Activated CD4-positive, alpha-beta memory T cell treated with anti-CD3 and anti-CD28 coated beads for 36 hours (primary cell): ENCODE data around the gene ID1. TPM values are rescaled to one million over a fixed set of nuclear protein-coding genes. Genes with fewer than 3 reads are reported as not detected.

Source experiments
- CTCF ChIA-PET: fragments of 350-600 bp; sonication (Branson Sonifier 250); formaldehyde crosslinking; loops from one replicate; lab custom pipeline; 2021; ENCODE audit warnings: antibody characterized with exemption, inconsistent platforms; lab: Charles Lee
- POLR2A ChIA-PET: fragments of 350-600 bp; sonication (Branson Sonifier 250); formaldehyde crosslinking; loops from one replicate; lab custom pipeline; 2021; ENCODE audit warnings: antibody characterized with exemption; lab: Charles Lee
- DNase-seq: peaks from one replicate; pipeline ENCODE4 v3.0.0-alpha.2; 2020
- H3K27ac Mint-ChIP-seq: one replicate; pipeline ENCODE4 v1.8.0; 2021; ENCODE audit warnings: mixed read lengths
- H3K27me3 Mint-ChIP-seq: one replicate; pipeline ENCODE4 v1.8.0; 2021; ENCODE audit warnings: mixed read lengths
- H3K36me3 Mint-ChIP-seq: one replicate; pipeline ENCODE4 v1.8.0; 2021; ENCODE audit warnings: mixed read lengths
- H3K4me1 Mint-ChIP-seq: one replicate; pipeline ENCODE4 v1.8.0; 2021; ENCODE audit warnings: low read depth, mixed read lengths
- H3K4me3 Mint-ChIP-seq: one replicate; pipeline ENCODE4 v1.8.0; 2021; ENCODE audit warnings: mild to moderate bottlenecking, mixed read lengths
- H3K9me3 Mint-ChIP-seq: one replicate; pipeline ENCODE4 v1.8.0; 2021; ENCODE audit warnings: mixed read lengths
- intact Hi-C: fragments of 100-400 bp; cut with micrococcal nuclease; formaldehyde crosslinking; loops from one replicate; pipeline ENCODE4 v1.15.1; 2023
- total RNA-seq, 2 experiments: library from RNA; stranded (reverse); gene quantifications; one replicate each; pipeline ENCODE4 v1.2.3, GENCODE V29; 2021

ID1 gene
- 1 to 10 TPM in 1 of 2 experiments, under 1 TPM in 1; 0.90 to 1.3 TPM for total RNA-seq

GRCh38 chr20:31605031-31605901 lies at the start of gene ID1:
TSS of gene ID1 (plus strand) at chr20:31605289. CDS start at chr20:31605388, 99 bp downstream.
- intact Hi-C loops: loop anchor here (1.0 kb wide), 2 partner anchors 8 to 12 kb away; no protein-coding TSS in a partner anchor
- POLR2A ChIA-PET: interaction anchor here (1.0 to 4.4 kb wide), 4 partner anchors 32 to 118 kb away, joined by 3 to 31 read pairs (median 7); partner anchors contain the start of gene BCL2L1
- H3K27me3 Mint-ChIP-seq: peaks cover 47% of the 10 kb centered on the region
- CTCF ChIA-PET: interaction anchor here (0.7 to 18.8 kb wide), 7 partner anchors 7 to 122 kb away, joined by 3 to 1211 read pairs (median 6); no protein-coding TSS in a partner anchor
- H3K27ac Mint-ChIP-seq: no peak within 1 kb of the TSS
- peaks cover 33% of the 10 kb centered on the region for H3K4me1 Mint-ChIP-seq
- H3K36me3 Mint-ChIP-seq: no peaks in the 10 kb centered on the region
- H3K4me3 Mint-ChIP-seq: peak within 1 kb of the TSS; percentile 87
- no peaks in the 10 kb centered on the region for H3K9me3 Mint-ChIP-seq
- DNase-seq: peak; percentile 92

GRCh38 chr20:31559704-31560093 lies 45.4 kb upstream of the ID1 start:
- Mint-ChIP-seq H3K27ac (peak overlapping the region; percentile 66), H3K4me3 (no peak overlapping the region), H3K36me3 (peaks cover 56% of the 10 kb centered on the region), H3K4me1 (peaks cover 15% of the 10 kb centered on the region), H3K9me3 (no peaks in the 10 kb centered on the region), H3K27me3 (no peaks in the 10 kb centered on the region)
- ChIA-PET POLR2A (interaction anchor here (0.8 kb wide), 1 partner anchor 53 kb away, joined by 5 read pairs; no protein-coding TSS in a partner anchor), CTCF (interaction anchor here (0.6 to 29.0 kb wide), 13 partner anchors 8 to 168 kb away, joined by 3 to 1211 read pairs (median 5); partner anchors contain the start of gene ID1)
- DNase-seq: no peak
- intact Hi-C loops: loop anchor here (1.0 kb wide), 2 partner anchors 10 to 54 kb away; no protein-coding TSS in a partner anchor

GRCh38 chr20:31560094-31560745 lies 44.9 kb upstream of the ID1 start:
- peak; percentile 87 for DNase-seq
- peaks cover 15% of the 10 kb centered on the region for H3K4me1 Mint-ChIP-seq
- H3K36me3 Mint-ChIP-seq: peaks cover 55% of the 10 kb centered on the region
- intact Hi-C loops: loop anchor here (1.0 kb wide), 2 partner anchors 9 to 53 kb away; no protein-coding TSS in a partner anchor
- ChIA-PET CTCF (interaction anchor here (0.6 to 29.0 kb wide), 15 partner anchors 9 to 167 kb away, joined by 3 to 1211 read pairs (median 5); partner anchors contain the start of gene ID1), POLR2A (interaction anchor here (0.8 kb wide), 1 partner anchor 52 kb away, joined by 5 read pairs; no protein-coding TSS in a partner anchor)
- H3K27me3 Mint-ChIP-seq: no peaks in the 10 kb centered on the region
- H3K4me3 Mint-ChIP-seq: no peak overlapping the region
- H3K27ac Mint-ChIP-seq: peak overlapping the region; percentile 66
- H3K9me3 Mint-ChIP-seq: no peaks in the 10 kb centered on the region

- intact Hi-C loops: loop anchor here (1.0 kb wide), 2 partner anchors 8 to 52 kb away; no protein-coding TSS in a partner anchor
- H3K36me3 Mint-ChIP-seq: peaks cover 57% of the 10 kb centered on the region
- ChIA-PET POLR2A (interaction anchor here (0.5 to 1.1 kb wide), 2 partner anchors 11 to 43 kb away, joined by 3 read pairs; no protein-coding TSS in a partner anchor), CTCF (interaction anchor here (0.6 to 29.0 kb wide), 14 partner anchors 10 to 163 kb away, joined by 3 to 1211 read pairs (median 5); partner anchors contain the start of gene ID1)
- H3K4me3 Mint-ChIP-seq: no peak overlapping the region
- no peaks in the 10 kb centered on the region for H3K27me3 Mint-ChIP-seq
- H3K4me1 Mint-ChIP-seq: peaks cover 22% of the 10 kb centered on the region
- H3K27ac Mint-ChIP-seq: peak overlapping the region; percentile 58
- no peak for DNase-seq
- no peaks in the 10 kb centered on the region for H3K9me3 Mint-ChIP-seq
Measured at GRCh38 chr20:31560746-31561598, 44.1 kb upstream of the ID1 start.

GRCh38 chr20:31562241-31562640 lies 42.8 kb upstream of the ID1 start:
- peaks cover 53% of the 10 kb centered on the region for H3K36me3 Mint-ChIP-seq

GRCh38 chr20:31564284-31564683 lies 40.8 kb upstream of the ID1 start:
- H3K4me1 Mint-ChIP-seq: peaks cover 37% of the 10 kb centered on the region
- H3K27me3 Mint-ChIP-seq: no peaks in the 10 kb centered on the region
- no peak overlapping the region for H3K27ac Mint-ChIP-seq
- POLR2A ChIA-PET: no interaction called here
- no peak overlapping the region for H3K4me3 Mint-ChIP-seq
- DNase-seq: no peak
- intact Hi-C loops: no loop called here
- peaks cover 50% of the 10 kb centered on the region for H3K36me3 Mint-ChIP-seq
- no peaks in the 10 kb centered on the region for H3K9me3 Mint-ChIP-seq
- CTCF ChIA-PET: interaction anchor here (9.7 to 29.0 kb wide), 2 partner anchors 7 to 46 kb away, joined by 149 to 1211 read pairs; partner anchors contain the start of gene ID1

More at GRCh38 chr20:31562241-31562640, 42.8 kb upstream of the ID1 start:
- Mint-ChIP-seq H3K27ac (no peak overlapping the region), H3K9me3 (no peaks in the 10 kb centered on the region), H3K27me3 (no peaks in the 10 kb centered on the region), H3K4me3 (no peak overlapping the region), H3K4me1 (peaks cover 33% of the 10 kb centered on the region)
- DNase-seq: no peak
- ChIA-PET CTCF (interaction anchor here (0.7 to 29.0 kb wide), 19 partner anchors 9 to 177 kb away, joined by 3 to 1211 read pairs (median 4); partner anchors contain the start of genes ID1 and TPX2), POLR2A (interaction anchor here (1.0 to 1.1 kb wide), 2 partner anchors 11 to 50 kb away, joined by 3 to 4 read pairs; no protein-coding TSS in a partner anchor)
- intact Hi-C loops: no loop called here

GRCh38 chr20:31565699-31566318 lies 39.3 kb upstream of the ID1 start:
- intact Hi-C loops: no loop called here
- ChIA-PET POLR2A (interaction anchor here (2.1 kb wide), 1 partner anchor 39 kb away, joined by 10 read pairs; the partner anchor contains the start of gene ID1), CTCF (interaction anchor here (1.9 to 29.0 kb wide), 3 partner anchors 6 to 45 kb away, joined by 7 to 1211 read pairs (median 149); partner anchors contain the start of gene ID1)
- DNase-seq: no peak
- H3K9me3 Mint-ChIP-seq: no peaks in the 10 kb centered on the region
- peak overlapping the region; percentile 54 for H3K27ac Mint-ChIP-seq
- no peaks in the 10 kb centered on the region for H3K27me3 Mint-ChIP-seq
- H3K36me3 Mint-ChIP-seq: peaks cover 37% of the 10 kb centered on the region
- H3K4me1 Mint-ChIP-seq: peaks cover 29% of the 10 kb centered on the region
- no peak overlapping the region for H3K4me3 Mint-ChIP-seq

- DNase-seq: no peak
- no peak overlapping the region for H3K4me3 Mint-ChIP-seq
- no peaks in the 10 kb centered on the region for H3K27me3 Mint-ChIP-seq
- H3K36me3 Mint-ChIP-seq: peaks cover 33% of the 10 kb centered on the region
- H3K4me1 Mint-ChIP-seq: peaks cover 27% of the 10 kb centered on the region
- ChIA-PET POLR2A (interaction anchor here (2.1 to 4.3 kb wide), 2 partner anchors 38 to 46 kb away, joined by 10 to 26 read pairs; partner anchors contain the start of gene ID1), CTCF (interaction anchor here (1.9 to 29.0 kb wide), 3 partner anchors 6 to 44 kb away, joined by 7 to 1211 read pairs (median 149); partner anchors contain the start of gene ID1)
- H3K9me3 Mint-ChIP-seq: no peaks in the 10 kb centered on the region
- peak overlapping the region; percentile 40 for H3K27ac Mint-ChIP-seq
- intact Hi-C loops: no loop called here
Measured at GRCh38 chr20:31566319-31566657, 38.8 kb upstream of the ID1 start.

GRCh38 chr20:31566658-31567379 lies 38.3 kb upstream of the ID1 start:
- ChIA-PET CTCF (interaction anchor here (0.6 to 29.0 kb wide), 10 partner anchors 7 to 157 kb away, joined by 3 to 1211 read pairs (median 4); partner anchors contain the start of gene ID1), POLR2A (interaction anchor here (2.1 to 4.3 kb wide), 2 partner anchors 38 to 46 kb away, joined by 10 to 26 read pairs; partner anchors contain the start of gene ID1)
- H3K27ac Mint-ChIP-seq: peak overlapping the region; percentile 40
- peaks cover 27% of the 10 kb centered on the region for H3K36me3 Mint-ChIP-seq
- no peak overlapping the region for H3K4me3 Mint-ChIP-seq
- no peaks in the 10 kb centered on the region for H3K27me3 Mint-ChIP-seq
- peak; percentile 48 for DNase-seq
- peaks cover 27% of the 10 kb centered on the region for H3K4me1 Mint-ChIP-seq
- intact Hi-C loops: no loop called here
- no peaks in the 10 kb centered on the region for H3K9me3 Mint-ChIP-seq
